Activated CD8-positive, alpha-beta memory T cell treated with anti-CD3 and anti-CD28 coated beads for 24 hours (primary cell): Measurements from ENCODE around the gene COMP.

Experiments
- DNase-seq: peaks from one replicate; pipeline ENCODE4 v3.0.0-alpha.2; 2020

The COMP gene

GRCh38 chr19:18803550-18804138 lies 12.5 kb upstream of the COMP start:
- no peak for DNase-seq

- DNase-seq: no peak
Measured at GRCh38 chr19:18802354-18802753, 11.2 kb upstream of the COMP start.

GRCh38 chr19:18800636-18801035 lies 9.5 kb upstream of the COMP start:
- no peak for DNase-seq

- DNase-seq: no peak
Measured at GRCh38 chr19:18800079-18800478, 9.0 kb upstream of the COMP start.

GRCh38 chr19:18799389-18799970 lies 8.4 kb upstream of the COMP start:
- DNase-seq: no peak

- no peak for DNase-seq
Measured at GRCh38 chr19:18798384-18799352, 7.6 kb upstream of the COMP start.

- no peak for DNase-seq
Measured at GRCh38 chr19:18796239-18796638, 5.1 kb upstream of the COMP start.

- DNase-seq: no peak
Measured at GRCh38 chr19:18795540-18795939, 4.4 kb upstream of the COMP start.

- no peak for DNase-seq
Measured at GRCh38 chr19:18794692-18795091, 3.6 kb upstream of the COMP start.

GRCh38 chr19:18794029-18794313 lies 2.9 kb upstream of the COMP start:
- no peak for DNase-seq

- DNase-seq: no peak
Measured at GRCh38 chr19:18793144-18794028, 2.3 kb upstream of the COMP start.

- no peak for DNase-seq
Measured at GRCh38 chr19:18792661-18793060, 1.6 kb upstream of the COMP start.

- no peak for DNase-seq
Measured at GRCh38 chr19:18791315-18791678, 192 bp upstream of the COMP start.

- peak; percentile 67 for DNase-seq
Measured at GRCh38 chr19:18789883-18790565, 1.1 kb downstream of the COMP start.

GRCh38 chr19:18789422-18789869 lies 1.7 kb downstream of the COMP start:
- no peak for DNase-seq

GRCh38 chr19:18788529-18789421 lies 2.3 kb downstream of the COMP start:
- DNase-seq: no peak

- peak; percentile 80 for DNase-seq
Measured at GRCh38 chr19:18785179-18786124, 5.7 kb downstream of the COMP start.

- DNase-seq: no peak
Measured at GRCh38 chr19:18784786-18785120, 6.4 kb downstream of the COMP start.

- no peak for DNase-seq
Measured at GRCh38 chr19:18783958-18784785, 6.9 kb downstream of the COMP start.
